SK-N-SH treated with all-trans-retinoic acid at 6 μM for 48 hours (cell line): ENCODE data around the gene CHI3L1.
A peak's percentile ranks its signal among the peaks of the same experiment; 100 is the strongest.

Experiments used
- ATAC-seq: fragments of 200-7000 bp; cut with Tn5 transposase; 3 replicates; pipeline ENCODE4 v1.9.1; 2020; ENCODE audit warnings: mild to moderate bottlenecking, moderate library complexity
- ARNTL ChIP-seq: fragments of 450-650 bp; formaldehyde crosslinking; IDR thresholded peaks from 2 replicates; pipeline ENCODE4 v1.5.0; 2020; ENCODE audit warnings: low read depth, mild to moderate bottlenecking, moderate library complexity, borderline replicate concordance
- BACH2 ChIP-seq: fragments of 250-450 bp; sonication (Bioruptor Pico); IDR thresholded peaks from 2 replicates; pipeline ENCODE4 v1.9.0; 2021; ENCODE audit warnings: mild to moderate bottlenecking, borderline replicate concordance
- CREB5 ChIP-seq: fragments of 250-450 bp; sonication (Bioruptor Pico); IDR thresholded peaks from 2 replicates; pipeline ENCODE4 v1.5.1; 2020; ENCODE audit warnings: low read depth, mild to moderate bottlenecking, moderate library complexity
- CSDC2 ChIP-seq: fragments of 250-450 bp; sonication (Bioruptor Pico); IDR thresholded peaks from 2 replicates; pipeline ENCODE4 v1.5.0; 2020; ENCODE audit warnings: mild to moderate bottlenecking, moderate library complexity
- CSRNP3 ChIP-seq: fragments of 250-450 bp; sonication (Bioruptor Pico); IDR thresholded peaks from 2 replicates; pipeline ENCODE4 v1.5.1; 2021; ENCODE audit warnings: mild to moderate bottlenecking, moderate library complexity
- ESRRG ChIP-seq: fragments of 250-450 bp; sonication (Bioruptor Pico); IDR thresholded peaks from 2 replicates; pipeline ENCODE4 v1.6.1; 2021; ENCODE audit warnings: mild to moderate bottlenecking
- GLIS3 ChIP-seq: fragments of 250-450 bp; sonication (Bioruptor Pico); IDR thresholded peaks from 2 replicates; pipeline ENCODE4 v1.5.0; 2020; ENCODE audit warnings: mild to moderate bottlenecking, moderate library complexity
- OSR1 ChIP-seq: fragments of 250-450 bp; sonication (Bioruptor Pico); IDR thresholded peaks from 2 replicates; pipeline ENCODE4 v1.8.0; 2022; ENCODE audit warnings: moderate library complexity, mild to moderate bottlenecking, inconsistent platforms
- PATZ1 ChIP-seq: fragments of 250-450 bp; sonication (Bioruptor Pico); IDR thresholded peaks from 2 replicates; pipeline ENCODE4 v1.8.0; 2020; ENCODE audit warnings: mild to moderate bottlenecking, moderate library complexity, borderline replicate concordance
- POU6F1 ChIP-seq: fragments of 250-450 bp; sonication (Bioruptor Pico); IDR thresholded peaks from 2 replicates; pipeline ENCODE4 v1.8.0; 2021; ENCODE audit warnings: low read depth, mild to moderate bottlenecking, moderate library complexity, borderline replicate concordance
- PPARA ChIP-seq: fragments of 250-450 bp; sonication (Bioruptor Pico); IDR thresholded peaks from 2 replicates; pipeline ENCODE4 v1.5.0; 2020; ENCODE audit warnings: mild to moderate bottlenecking, borderline replicate concordance
- RARB ChIP-seq: fragments of 250-450 bp; sonication (Bioruptor Pico); IDR thresholded peaks from 2 replicates; pipeline ENCODE4 v1.8.0; 2021; ENCODE audit warnings: mild to moderate bottlenecking, moderate library complexity
- SNAI2 ChIP-seq: fragments of 250-450 bp; sonication (Bioruptor Pico); IDR thresholded peaks from 2 replicates; pipeline ENCODE4 v1.5.0; 2020; ENCODE audit warnings: mild to moderate bottlenecking, moderate library complexity
- TCF4 ChIP-seq: fragments of 250-450 bp; sonication (Bioruptor Pico); IDR thresholded peaks from 2 replicates; pipeline ENCODE4 v1.8.0; 2021; ENCODE audit warnings: mild to moderate bottlenecking, moderate library complexity, borderline replicate concordance
- TOX ChIP-seq: fragments of 250-450 bp; sonication (Bioruptor Pico); IDR thresholded peaks from 2 replicates; pipeline ENCODE4 v1.8.0; 2021; ENCODE audit warnings: mild to moderate bottlenecking, moderate library complexity, borderline replicate concordance
- TSHZ2 ChIP-seq: fragments of 250-450 bp; sonication (Bioruptor Pico); IDR thresholded peaks from 2 replicates; pipeline ENCODE4 v1.5.0; 2020; ENCODE audit warnings: mild to moderate bottlenecking, moderate library complexity
- ZC3H10 ChIP-seq: fragments of 250-450 bp; sonication (Bioruptor Pico); IDR thresholded peaks from 2 replicates; pipeline ENCODE4 v1.5.1; 2021; ENCODE audit warnings: mild to moderate bottlenecking, moderate library complexity
- ZFP3 ChIP-seq: fragments of 250-450 bp; sonication (Bioruptor Pico); IDR thresholded peaks from 2 replicates; pipeline ENCODE4 v1.5.0; 2020; ENCODE audit warnings: mild to moderate bottlenecking, moderate library complexity
- ZFP30 ChIP-seq: fragments of 450-650 bp; formaldehyde crosslinking; IDR thresholded peaks from 2 replicates; pipeline ENCODE4 v1.5.0; 2022; ENCODE audit warnings: mild to moderate bottlenecking, moderate library complexity
- ZNF565 ChIP-seq: fragments of 450-650 bp; formaldehyde crosslinking; conservative IDR thresholded peaks from 2 replicates; pipeline ENCODE4 v1.5.0; 2020; ENCODE audit warnings: low read depth, mild to moderate bottlenecking, moderate library complexity
- ZNF70 ChIP-seq: fragments of 450-650 bp; formaldehyde crosslinking; IDR thresholded peaks from 2 replicates; pipeline ENCODE4 v1.5.0; 2020; ENCODE audit warnings: mild to moderate bottlenecking, moderate library complexity
- ZNF8 ChIP-seq: fragments of 450-650 bp; formaldehyde crosslinking; IDR thresholded peaks from 2 replicates; pipeline ENCODE4 v1.5.0; 2020; ENCODE audit warnings: mild to moderate bottlenecking, moderate library complexity

CHI3L1 gene

GRCh38 chr1:203178083-203178482 lies 8.4 kb downstream of the CHI3L1 start:
- TF ChIP-seq BACH2 (CRISPR knock-in tag), result no peak
- TF ChIP-seq ARNTL (CRISPR knock-in tag), result no peak
- TF ChIP-seq ZNF70 (CRISPR knock-in tag), result no peak
- TF ChIP-seq RARB (CRISPR knock-in tag), result no peak
- no peak for TF ChIP-seq ZNF565 (CRISPR knock-in tag)
- TF ChIP-seq ZC3H10 (CRISPR knock-in tag), result no peak
- no peak for TF ChIP-seq TCF4 (CRISPR knock-in tag)
- TF ChIP-seq TSHZ2 (CRISPR knock-in tag), result no peak
- no peak for TF ChIP-seq ZFP30 (CRISPR knock-in tag)
- TF ChIP-seq TOX (CRISPR knock-in tag), result no peak
- TF ChIP-seq POU6F1 (CRISPR knock-in tag), result no peak
- no peak for TF ChIP-seq ZFP3
- TF ChIP-seq CSDC2 (CRISPR knock-in tag), result no peak
- no peak for TF ChIP-seq CREB5
- TF ChIP-seq CSRNP3, result no peak
- TF ChIP-seq SNAI2 (CRISPR knock-in tag), result no peak
- no peak for TF ChIP-seq OSR1 (CRISPR knock-in tag)
- ATAC-seq, result peak; percentile 54

GRCh38 chr1:203177470-203178039 lies 8.9 kb downstream of the CHI3L1 start:
- ATAC-seq, result peak; percentile 54
- no peak for TF ChIP-seq POU6F1 (CRISPR knock-in tag)
- TF ChIP-seq CSDC2 (CRISPR knock-in tag), result no peak
- TF ChIP-seq PATZ1, result no peak
- TF ChIP-seq ESRRG (CRISPR knock-in tag), result no peak
- no peak for TF ChIP-seq ZNF70 (CRISPR knock-in tag)
- no peak for TF ChIP-seq RARB (CRISPR knock-in tag)
- TF ChIP-seq TSHZ2 (CRISPR knock-in tag), result no peak
- no peak for TF ChIP-seq PPARA (CRISPR knock-in tag)
- no peak for TF ChIP-seq ZFP30 (CRISPR knock-in tag)
- TF ChIP-seq BACH2 (CRISPR knock-in tag), result no peak
- no peak for TF ChIP-seq CSRNP3
- TF ChIP-seq TOX (CRISPR knock-in tag), result no peak
- no peak for TF ChIP-seq ZNF8 (CRISPR knock-in tag)
- no peak for TF ChIP-seq ZFP3
- TF ChIP-seq GLIS3 (CRISPR knock-in tag), result no peak
- TF ChIP-seq OSR1 (CRISPR knock-in tag), result no peak
